Kidney (tissue), 14 donors: ENCODE data around the gene ERFL. TPM values are rescaled to one million over a fixed set of nuclear protein-coding genes. Genes with fewer than 3 reads are reported as not detected.

Experiments used
- DNase-seq, 5 donors: peaks; one replicate each; pipeline ENCODE4 v3.0.0-alpha.2; 2013 to 2020
- FAIRE-seq: peaks from 2 replicates; lab custom pipeline; 2012; peaks lifted over from hg19 to GRCh38; lab: Jason Lieb, UNC
- H3K27ac ChIP-seq, 2 donors: one replicate each; pipeline ENCODE4 v1.7.0; 2013; ENCODE audit warnings: low read depth in 2 of 2, low read length in 2 of 2, inconsistent platforms in 1 of 2
- H3K27me3 ChIP-seq: one replicate; pipeline ENCODE4 v1.7.1; 2013; ENCODE audit warnings: low read length, inconsistent platforms; ENCODE audit not compliant: control insufficient read depth, insufficient read depth
- H3K36me3 ChIP-seq, 3 donors: one replicate each; pipeline versions ENCODE4 v1.7.0 to v1.7.1; 2013; ENCODE audit warnings: low read length in 3 of 3, control low read depth in 1 of 3, inconsistent platforms in 1 of 3; ENCODE audit not compliant: insufficient read depth in 3 of 3, control insufficient read depth in 2 of 3
- H3K4me1 ChIP-seq, 3 donors: one replicate each; pipeline versions ENCODE4 v1.7.0 to v1.7.1; 2013; ENCODE audit warnings: low read length in 3 of 3, inconsistent platforms in 1 of 3, low read depth in 1 of 3; ENCODE audit not compliant: control insufficient read depth in 2 of 3, insufficient read depth in 2 of 3
- H3K4me3 ChIP-seq, 3 donors: one replicate each; pipeline versions ENCODE4 v1.7.0 to v1.8.1; 2013; ENCODE audit warnings: low read length in 3 of 3, control low read depth in 1 of 3, inconsistent platforms in 1 of 3
- H3K9ac ChIP-seq, 3 donors: one replicate each; pipeline versions ENCODE4 v1.7.0 to v1.7.1; 2013; ENCODE audit warnings: low read length in 3 of 3, control low read depth in 1 of 3, inconsistent platforms in 1 of 3
- H3K9me3 ChIP-seq, 3 donors: one replicate each; pipeline versions ENCODE4 v1.7.0 to v1.7.1; 2013; ENCODE audit warnings: low read length in 3 of 3, control low read depth in 1 of 3, inconsistent platforms in 1 of 3; ENCODE audit not compliant: control insufficient read depth in 2 of 3, insufficient read depth in 1 of 3
- CTCF ChIP-seq: IDR thresholded peaks from 3 replicates; pipeline ENCODE4 v1.5.1; 2012; ENCODE audit warnings: mild to moderate bottlenecking, moderate library complexity, borderline replicate concordance; ENCODE audit not compliant: insufficient read depth; ENCODE audit errors: extremely low read depth
- intact Hi-C: fragments of 100-400 bp; cut with DNase I; formaldehyde crosslinking; loops from one replicate; pipeline ENCODE4 v1.11.1; 2022
- polyA plus RNA-seq: library from polyadenylated mRNA; stranded (reverse); fragments of 350-450 nt; fragmentation: Illumina TruSeq; extraction: RNeasy Lipid Tissue Mini Kit (QIAGEN cat#74804); gene quantifications from one replicate; pipeline ENCODE4 v1.2.3, GENCODE V29; 2014; ENCODE audit warnings: low read depth, low replicate concordance; ENCODE audit not compliant: insufficient read depth
- total RNA-seq: library from RNA; stranded (reverse); fragmentation: NEBNext Ultra II Directional; extraction: Animal tissue kit (Norgen Biotek cat#: 25700); gene quantifications from one replicate; pipeline ENCODE4 v1.2.1, GENCODE V29; 2021
- donor health status: control.
- donor health status: control.
- donor health status: control.
- donor health status: control.
- donor health status: control.
- donor health status: DM: yes; HTN: yes; CAD: no.
- donor health status: Normal renal cell carcinoma (clear cell type).

ERFL gene
- total and polyA plus RNA-seq, 2 donors from 2014 or later: 0.69 TPM; not detected in 1

GRCh38 chr19:41897820-41898219 lies 30.4 kb downstream of the ERFL start:
- DNase-seq (no peak), FAIRE-seq (no peak)
- Histone ChIP-seq H3K9me3 (no peaks in the 10 kb centered on the region), H3K4me3 (no peak overlapping the region), H3K4me1 (no peaks in the 10 kb centered on the region), H3K36me3 (peaks cover 0 to 39% (median 17%) of the 10 kb centered on the region in 3 donors), H3K27me3 (no peaks in the 10 kb centered on the region), H3K9ac (no peak overlapping the region), H3K27ac (no peak overlapping the region)
- no peak for TF ChIP-seq CTCF
- intact Hi-C loops: no loop called here

- no peak for DNase-seq
- H3K27ac ChIP-seq: no peak overlapping the region
- no peaks in the 10 kb centered on the region for H3K27me3 ChIP-seq
- H3K9ac ChIP-seq: no peak overlapping the region
- H3K4me3 ChIP-seq: no peak overlapping the region
- no peaks in the 10 kb centered on the region for H3K4me1 ChIP-seq
- TF ChIP-seq CTCF: no peak
- intact Hi-C loops: no loop called here
- FAIRE-seq: no peak
- no peaks in the 10 kb centered on the region for H3K9me3 ChIP-seq
- H3K36me3 ChIP-seq: peaks cover 0 to 38% (median 16%) of the 10 kb centered on the region in 3 donors
Observed at GRCh38 chr19:41897181-41897580, 31.1 kb downstream of the ERFL start.

GRCh38 chr19:41896581-41896942 lies 31.7 kb downstream of the ERFL start:
- no peak overlapping the region for H3K9ac ChIP-seq
- no peak overlapping the region for H3K27ac ChIP-seq
- no peaks in the 10 kb centered on the region for H3K9me3 ChIP-seq
- TF ChIP-seq CTCF: no peak
- DNase-seq (no peak), FAIRE-seq (no peak)
- no peak overlapping the region for H3K4me3 ChIP-seq
- H3K36me3 ChIP-seq: peaks cover 0 to 36% (median 17%) of the 10 kb centered on the region in 3 donors
- H3K27me3 ChIP-seq: no peaks in the 10 kb centered on the region
- no peaks in the 10 kb centered on the region for H3K4me1 ChIP-seq
- intact Hi-C loops: no loop called here
